22Rv1 (cell line): ENCODE measurements around the gene FLT4.

Experiments
- CTCF ChIP-seq: fragments of 450-650 bp; IDR thresholded peaks from 2 replicates; pipeline ENCODE4 v1.5.1; 2017; ENCODE audit warnings: mild to moderate bottlenecking
- ZFX ChIP-seq: fragments of 450-650 bp; IDR thresholded peaks from 2 replicates; pipeline ENCODE4 v1.6.1; 2017; ENCODE audit warnings: antibody characterized with exemption, borderline replicate concordance

- TF ChIP-seq CTCF (no peak), ZFX (no peak)
These were observed 91.2 kb downstream of the FLT4 start for GRCh38 chr5:180558232-180558631.
